ENCODE data around the gene AFAP1.

The AFAP1 gene

DNA sequence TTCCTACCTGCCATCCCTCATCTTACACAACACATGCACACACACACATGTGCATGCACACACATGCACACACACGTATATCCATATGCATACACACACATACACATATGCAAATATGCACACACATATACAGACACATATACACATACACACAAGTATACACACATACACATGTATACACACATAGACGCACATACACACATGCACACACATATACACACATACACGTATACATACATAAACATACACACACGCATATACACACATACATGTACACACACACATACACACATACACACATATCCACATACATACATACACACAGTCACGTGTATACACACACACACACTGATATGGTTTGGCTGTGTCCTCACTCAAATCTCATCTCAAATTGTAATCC, 37.0 kb upstream of the AFAP1 start:
- DNase-seq (ENCODE audit: insufficient read length, low spot score) (no peak), FAIRE-seq (no peak)

GRCh38 chr4:7976025-7976424, 36.4 kb upstream of the AFAP1 start:
- DNase-seq (ENCODE audit: insufficient read length, low spot score) (no peak), FAIRE-seq (no peak)
- no peak for TF ChIP-seq POLR2A (IDR thresholded peaks at IDR 0.05; ENCODE audit: low read depth, low read length)

More for the DNA sequence above, 37.0 kb upstream of the AFAP1 start:
- no peak for TF ChIP-seq POLR2A (IDR thresholded peaks at IDR 0.05; ENCODE audit: low read depth, low read length)

GRCh38 chr4:7974425-7974824, 34.8 kb upstream of the AFAP1 start:
- no peak for FAIRE-seq
- no peak for TF ChIP-seq POLR2A (IDR thresholded peaks at IDR 0.05; ENCODE audit: low read depth, low read length)
- DNase-seq (ENCODE audit: insufficient read length, low spot score) = no peak

GRCh38 chr4:7973545-7973981, 33.9 kb upstream of the AFAP1 start:
- FAIRE-seq = no peak
- no peak for TF ChIP-seq POLR2A (IDR thresholded peaks at IDR 0.05; ENCODE audit: low read depth, low read length)
- DNase-seq (ENCODE audit: insufficient read length, low spot score) = no peak

DNA sequence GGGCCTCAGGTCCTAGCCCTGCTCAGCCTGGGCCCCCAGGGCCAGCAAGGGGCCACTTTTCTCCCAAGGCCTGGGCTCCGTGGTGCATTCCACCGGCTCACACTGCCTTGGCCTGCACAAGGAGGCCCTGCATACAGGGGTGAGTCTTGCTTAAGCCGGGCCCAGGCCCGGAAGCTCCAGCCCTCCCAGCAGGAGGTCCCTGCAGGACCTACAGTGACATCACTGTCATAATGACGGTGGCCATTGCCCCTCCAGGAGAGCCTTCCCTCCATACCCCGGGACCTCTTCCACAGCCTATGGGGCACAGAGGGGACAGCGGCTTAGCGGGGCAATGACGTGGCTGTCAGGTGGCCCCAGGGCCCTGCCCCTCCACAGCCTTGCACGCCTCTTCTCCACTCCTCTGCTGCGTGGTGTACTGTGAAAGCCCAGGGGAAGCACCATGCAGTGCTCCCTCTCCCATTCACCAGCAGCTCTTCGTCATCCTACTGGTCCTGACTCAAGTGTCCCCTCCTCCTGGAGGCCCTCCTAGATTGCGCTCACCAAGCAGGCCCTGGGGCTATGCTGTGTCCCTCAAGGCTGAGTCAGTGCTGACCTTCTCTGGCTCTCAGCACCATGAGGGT, 32.3 kb upstream of the AFAP1 start:
- FAIRE-seq (no peak), DNase-seq (ENCODE audit: insufficient read length, low spot score) (no peak)
- TF ChIP-seq POLR2A (IDR thresholded peaks at IDR 0.05; ENCODE audit: low read depth, low read length) = no peak

DNA sequence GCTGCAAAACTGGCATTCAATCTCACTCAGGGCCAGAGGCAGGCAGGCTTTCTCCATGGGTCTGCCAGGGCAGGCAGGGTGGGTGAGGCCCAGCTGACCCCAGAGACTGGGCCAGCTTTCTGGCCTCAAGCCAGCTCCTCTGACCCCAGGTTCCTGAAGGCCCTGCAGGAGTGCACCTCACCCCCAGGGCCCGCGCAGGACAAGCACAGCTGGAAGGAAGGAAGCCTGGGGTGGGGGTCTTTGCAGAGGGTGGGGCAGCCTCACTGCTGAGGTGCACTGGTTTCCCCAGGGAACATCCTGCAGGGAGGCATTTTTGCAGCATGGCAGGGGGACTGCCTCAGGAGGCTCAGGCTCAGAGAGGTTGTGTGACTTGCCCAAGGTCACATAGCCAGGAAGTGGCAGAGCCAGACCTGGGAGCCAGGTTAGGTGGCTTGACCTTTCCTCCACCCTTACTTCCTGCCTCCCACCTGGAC, 31.5 kb upstream of the AFAP1 start:
- FAIRE-seq (no peak), DNase-seq (ENCODE audit: insufficient read length, low spot score) (no peak)
- no peak for TF ChIP-seq POLR2A (IDR thresholded peaks at IDR 0.05; ENCODE audit: low read depth, low read length)

DNA sequence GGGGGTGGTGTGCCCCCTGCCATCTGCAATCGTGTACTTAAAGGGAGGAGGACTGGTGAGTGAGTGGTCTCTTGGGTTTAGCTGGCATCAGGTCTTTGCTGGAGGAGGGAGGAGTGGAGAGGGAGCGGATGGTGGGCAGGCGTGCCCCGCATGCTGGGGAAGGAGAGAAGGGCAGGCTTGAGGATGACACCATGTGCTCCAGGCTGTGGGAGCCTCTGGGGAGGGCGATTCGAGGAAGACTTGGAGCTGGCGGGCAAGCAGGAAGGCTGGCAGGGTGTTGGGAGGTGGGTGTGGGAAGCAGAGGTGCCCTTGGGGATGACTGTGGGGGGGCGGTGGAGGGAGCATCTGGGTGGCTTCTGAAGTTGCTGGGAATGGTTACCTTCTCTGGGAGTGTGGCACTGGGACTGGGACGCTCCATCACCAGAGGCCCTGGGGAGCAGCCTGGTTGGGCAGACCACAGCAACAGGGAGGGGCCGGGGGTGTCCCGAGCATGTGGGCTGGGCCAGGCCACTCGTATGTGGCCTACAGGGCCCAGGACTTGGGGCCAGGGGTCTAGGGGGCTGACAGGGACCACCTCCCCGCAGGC, 30.8 kb upstream of the AFAP1 start:
- FAIRE-seq (no peak), DNase-seq (ENCODE audit: insufficient read length, low spot score) (no peak)
- TF ChIP-seq POLR2A (IDR thresholded peaks at IDR 0.05; ENCODE audit: low read depth, low read length) = no peak

DNA sequence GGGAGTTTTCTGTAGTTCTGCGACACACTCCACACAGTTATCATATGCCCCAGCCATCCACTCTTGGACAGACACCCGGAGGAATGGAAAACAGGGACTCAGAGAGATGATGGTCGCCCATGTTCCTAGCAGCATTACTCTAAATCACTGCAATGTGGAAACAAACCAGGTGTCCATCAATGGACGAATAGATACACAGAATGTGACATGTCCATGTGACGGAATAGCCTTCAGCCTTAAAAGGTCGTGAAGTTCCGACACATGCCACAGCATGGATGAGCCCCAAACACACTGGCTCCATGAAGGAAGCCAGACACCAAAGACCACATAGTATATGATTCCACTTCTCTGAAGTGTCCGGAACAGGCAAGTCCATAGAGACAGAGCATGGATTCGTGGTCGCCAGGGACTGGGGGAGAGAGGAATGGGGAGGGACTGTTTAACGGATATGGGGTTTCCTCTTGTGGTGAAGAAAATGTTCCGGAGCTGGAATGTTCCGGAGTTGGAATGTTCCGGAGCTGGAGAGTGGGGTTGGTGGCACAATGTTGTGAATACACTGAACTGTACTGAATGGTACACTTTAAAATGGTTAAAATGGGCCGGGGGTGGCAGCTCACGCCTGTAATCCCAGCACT, 28.7 kb upstream of the AFAP1 start:
- no peak for DNase-seq (ENCODE audit: insufficient read length, low spot score)
- TF ChIP-seq POLR2A (IDR thresholded peaks at IDR 0.05; ENCODE audit: low read depth, low read length) = no peak
- no peak for FAIRE-seq

DNA sequence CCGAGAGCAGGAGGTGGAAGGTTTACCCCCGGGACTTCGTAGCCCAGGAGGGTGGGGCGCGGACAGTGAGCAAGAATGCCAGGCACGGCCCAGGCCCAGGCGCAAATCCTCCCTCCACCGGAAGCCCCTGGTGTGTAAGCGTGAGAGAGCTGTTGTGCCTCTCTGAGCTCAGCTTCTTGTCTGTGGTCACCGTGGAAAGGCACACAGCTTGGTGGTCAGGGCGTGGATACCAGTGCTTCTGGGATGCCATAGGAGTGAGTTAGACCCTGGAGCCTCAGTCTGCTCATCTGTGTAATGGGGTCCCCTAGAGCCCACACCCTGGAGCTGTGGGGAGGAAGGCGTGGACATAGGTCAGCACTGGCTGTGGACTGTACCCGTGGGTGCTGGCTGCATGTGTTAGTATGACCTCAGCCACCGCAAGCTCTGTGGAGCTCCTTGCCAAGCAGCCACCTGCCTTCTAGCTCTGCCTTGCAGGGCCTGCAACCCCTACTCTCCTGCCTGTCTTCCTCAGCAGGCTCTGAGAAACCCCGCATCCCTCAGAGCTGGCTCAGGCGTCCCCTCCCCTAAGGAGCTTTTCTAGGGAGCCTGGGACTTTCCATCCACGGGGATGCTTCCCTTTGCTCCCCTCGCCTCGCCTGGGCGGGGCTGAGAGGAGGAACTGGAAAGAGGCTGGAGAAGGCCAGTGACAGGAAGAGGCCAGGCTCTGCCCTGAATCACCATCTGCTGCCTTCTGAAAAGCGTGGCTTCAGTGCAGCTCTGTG, 28.0 kb upstream of the AFAP1 start:
- DNase-seq (ENCODE audit: insufficient read length, low spot score) (no peak), FAIRE-seq (no peak)
- no peak for TF ChIP-seq POLR2A (IDR thresholded peaks at IDR 0.05; ENCODE audit: low read depth, low read length)

GRCh38 chr4:7967063-7967440, 27.4 kb upstream of the AFAP1 start:
- no peak for TF ChIP-seq POLR2A (IDR thresholded peaks at IDR 0.05; ENCODE audit: low read depth, low read length)
- FAIRE-seq (no peak), DNase-seq (ENCODE audit: insufficient read length, low spot score) (no peak)

DNA sequence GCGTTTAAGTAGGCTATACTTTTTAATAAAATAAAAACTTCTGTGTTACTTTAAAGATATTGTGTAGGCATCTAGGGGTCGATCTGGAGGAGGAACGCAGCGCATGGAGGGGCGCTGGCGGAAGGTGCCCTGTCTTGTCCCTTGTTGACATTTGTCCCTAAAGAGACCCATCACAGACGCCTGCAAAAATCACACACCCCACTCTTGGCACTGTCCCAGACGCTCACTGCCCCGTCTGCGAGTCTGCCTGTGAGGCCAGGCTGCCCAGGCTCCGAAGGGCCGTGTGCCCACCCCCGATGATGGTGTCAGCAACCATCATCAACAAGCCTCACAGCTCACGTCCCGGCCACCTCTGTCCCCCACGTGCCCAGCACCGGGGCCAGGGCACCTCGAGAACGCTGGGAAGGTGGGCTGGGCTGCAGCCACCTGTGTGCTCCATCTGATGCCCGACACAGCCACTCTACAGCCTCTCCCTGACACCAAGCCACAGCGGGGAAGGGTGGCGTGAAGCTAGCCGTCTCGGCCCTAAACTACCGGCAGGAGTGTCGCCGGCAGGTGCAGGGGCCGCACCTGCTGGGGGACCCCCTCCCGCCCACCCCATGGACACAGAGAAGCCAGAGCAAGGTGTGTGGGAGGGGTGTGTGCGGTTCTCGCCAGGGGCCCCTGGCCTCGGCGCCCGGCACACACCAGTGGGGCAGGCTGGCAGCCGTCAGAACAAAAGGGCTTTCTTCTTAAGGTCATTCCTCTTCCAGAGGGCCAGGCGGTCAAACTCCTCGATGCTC, 26.8 kb upstream of the AFAP1 start:
- no peak for FAIRE-seq
- TF ChIP-seq POLR2A (IDR thresholded peaks at IDR 0.05; ENCODE audit: low read depth, low read length) = no peak
- no peak for DNase-seq (ENCODE audit: insufficient read length, low spot score)

DNA sequence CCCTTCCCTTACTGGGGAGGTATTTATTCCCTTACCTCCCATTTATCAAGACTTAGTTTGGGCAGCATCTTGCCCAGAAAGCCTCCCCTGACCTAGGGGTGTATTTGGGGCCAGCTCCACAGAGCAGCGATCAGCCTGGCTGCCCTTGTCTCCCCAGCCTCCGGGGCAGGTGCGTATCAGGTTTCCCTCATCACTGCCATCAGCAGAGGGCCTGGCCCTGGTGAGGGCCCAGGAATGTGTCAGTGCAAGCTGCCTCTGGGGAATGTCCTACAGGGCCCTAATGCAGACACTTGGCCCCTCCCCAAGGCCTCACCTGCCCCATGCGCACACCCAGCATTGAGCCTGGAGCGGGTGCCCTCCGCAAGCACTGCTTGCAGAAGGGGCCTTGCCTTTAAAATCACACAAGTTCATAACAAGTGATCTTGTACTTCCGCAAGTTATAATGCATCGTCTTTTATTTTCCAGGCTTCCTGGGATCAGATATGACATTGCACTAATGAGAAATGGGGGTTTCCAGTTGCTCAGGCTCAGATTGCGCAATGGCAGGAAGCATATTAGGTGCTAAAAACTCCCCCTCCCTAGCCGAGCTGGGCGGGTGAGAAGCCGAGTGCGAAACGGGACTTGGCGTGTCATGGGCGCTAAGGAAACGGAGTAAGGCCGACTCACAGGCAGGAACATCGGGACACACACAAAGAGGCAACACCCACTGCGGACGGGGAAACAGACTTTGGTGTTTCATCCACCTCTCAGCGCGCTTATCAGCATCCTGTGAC, 25.4 kb upstream of the AFAP1 start:
- DNase-seq (ENCODE audit: insufficient read length, low spot score) (no peak), FAIRE-seq (no peak)
- TF ChIP-seq POLR2A (IDR thresholded peaks at IDR 0.05; ENCODE audit: low read depth, low read length) = no peak

- no peak for DNase-seq (ENCODE audit: insufficient read length, low spot score)
- no peak for TF ChIP-seq POLR2A (IDR thresholded peaks at IDR 0.05; ENCODE audit: low read depth, low read length)
- FAIRE-seq = no peak
Observed at GRCh38 chr4:7964459-7964858, 24.8 kb upstream of the AFAP1 start.
